Endodermal cell (in vitro differentiated cells): ENCODE data around the gene MACROH2A1. TPM values are rescaled to one million over a fixed set of nuclear protein-coding genes. Genes with fewer than 3 reads are reported as not detected.

Experiments
- DNase-seq: peaks from one replicate; pipeline ENCODE4 v3.0.0-alpha.2; 2017
- H3K27ac ChIP-seq: 2 replicates; pipeline ENCODE4 v1.5.1; 2013; ENCODE audit warnings: mild to moderate bottlenecking, low read depth, low read length, moderate library complexity
- H3K27me3 ChIP-seq: 2 replicates; pipeline ENCODE4 v1.6.1; 2013; ENCODE audit warnings: mild to moderate bottlenecking, low read length, moderate library complexity; ENCODE audit not compliant: insufficient read depth, control insufficient read depth, poor library complexity, severe bottlenecking
- H3K36me3 ChIP-seq: 2 replicates; pipeline ENCODE4 v1.7.0; 2013; ENCODE audit warnings: mild to moderate bottlenecking, low read length, moderate library complexity; ENCODE audit not compliant: control insufficient read depth, insufficient read depth
- H3K4me1 ChIP-seq: one replicate; pipeline ENCODE4 v1.7.0; 2013; ENCODE audit warnings: low read length; ENCODE audit not compliant: control insufficient read depth, insufficient read depth
- H3K4me3 ChIP-seq: 2 replicates; pipeline ENCODE4 v1.5.1; 2013; ENCODE audit warnings: mild to moderate bottlenecking, low read length, moderate library complexity
- H3K9ac ChIP-seq: 2 replicates; pipeline ENCODE4 v1.6.1; 2013; ENCODE audit warnings: mild to moderate bottlenecking, low read length, moderate library complexity; ENCODE audit not compliant: poor library complexity, severe bottlenecking; ENCODE audit errors: extremely low read depth
- H3K9me3 ChIP-seq: 2 replicates; pipeline ENCODE4 v1.6.1; 2013; ENCODE audit warnings: mild to moderate bottlenecking, low read length, moderate library complexity; ENCODE audit not compliant: control insufficient read depth
- H3K27ac Mint-ChIP-seq: 2 replicates; pipeline ENCODE4 v1.8.0; 2020; ENCODE audit warnings: mixed read lengths
- H3K27me3 Mint-ChIP-seq: 2 replicates; pipeline ENCODE4 v1.8.0; 2021; ENCODE audit warnings: mild to moderate bottlenecking, mixed read lengths; ENCODE audit not compliant: insufficient read depth
- H3K36me3 Mint-ChIP-seq: 2 replicates; pipeline ENCODE4 v1.8.0; 2020; ENCODE audit warnings: low read depth, mixed read lengths
- H3K4me1 Mint-ChIP-seq: 2 replicates; pipeline ENCODE4 v1.8.0; 2020; ENCODE audit warnings: mixed read lengths
- H3K4me3 Mint-ChIP-seq: 2 replicates; pipeline ENCODE4 v1.8.0; 2020; ENCODE audit warnings: mild to moderate bottlenecking, moderate library complexity, mixed read lengths
- H3K9me3 Mint-ChIP-seq: 2 replicates; pipeline ENCODE4 v1.8.0; 2020; ENCODE audit warnings: mild to moderate bottlenecking, mixed read lengths
- CTCF ChIP-seq: fragments of 200-600 bp; sonication (generic); conservative IDR thresholded peaks from 2 replicates; pipeline ENCODE4 v1.5.0; 2021; ENCODE audit warnings: antibody characterized with exemption, mild to moderate bottlenecking
- WGBS, 2 experiments: methylation state at CpG; one replicate each; pipeline versions ENCODE4 v1.1.5 to v1.1.7; 2013; ENCODE audit warnings: missing lambda C conversion rate in 2 of 2, mixed read lengths in 1 of 2; ENCODE audit not compliant: insufficient coverage in 1 of 2, insufficient read length in 1 of 2; 5-methylcytosine and 5-hydroxymethylcytosine counted together
- total RNA-seq, 2 donors: library from RNA; stranded (reverse); fragmentation: NEBNext Ultra II Directional in 1 of 2; extraction: Animal tissue kit (Norgen Biotek cat#: 25700) in 1 of 2; gene quantifications; 2 replicates in 1 of 2; 3 replicates in 1 of 2; pipeline ENCODE4 v1.2.1, GENCODE V29; 2021

MACROH2A1 gene
- total RNA-seq, 2 donors from 2014 or later = 256 to 288 TPM

- Histone ChIP-seq H3K4me1 (no peaks in the 10 kb centered on the region), H3K9me3 (no peaks in the 10 kb centered on the region), H3K27me3 (no peaks in the 10 kb centered on the region), H3K27ac (no peak overlapping the region), H3K36me3 (peaks cover 21% of the 10 kb centered on the region), H3K9ac (no peak overlapping the region), H3K4me3 (no peak overlapping the region)
- no peak overlapping the region for H3K4me3 Mint-ChIP-seq
- TF ChIP-seq CTCF = no peak
- H3K36me3 Mint-ChIP-seq = peaks cover 16% of the 10 kb centered on the region
- H3K27me3 Mint-ChIP-seq = peaks cover 11% of the 10 kb centered on the region
- no peak overlapping the region for H3K27ac Mint-ChIP-seq
- no peak for DNase-seq
- 88 to 92% methylated on average over 9 to 12 of the region's 12 CpGs for WGBS, 2 experiments
- no peaks in the 10 kb centered on the region for H3K9me3 Mint-ChIP-seq
- peaks cover 7% of the 10 kb centered on the region for H3K4me1 Mint-ChIP-seq
Measured at GRCh38 chr5:135327429-135328127, 71.5 kb downstream of the MACROH2A1 start.

- Mint-ChIP-seq H3K27ac (no peak overlapping the region), H3K4me3 (no peak overlapping the region), H3K9me3 (no peaks in the 10 kb centered on the region), H3K4me1 (peaks cover 7% of the 10 kb centered on the region), H3K27me3 (peaks cover 20% of the 10 kb centered on the region), H3K36me3 (peaks cover 9% of the 10 kb centered on the region)
- peaks cover 12% of the 10 kb centered on the region for H3K36me3 ChIP-seq
- peak; percentile 59 for DNase-seq
- no peak for TF ChIP-seq CTCF
- H3K27me3 ChIP-seq = no peaks in the 10 kb centered on the region
- H3K9me3 ChIP-seq = no peaks in the 10 kb centered on the region
- WGBS, 2 experiments = 91 to 93% methylated on average over 40 to 48 of the region's 48 CpGs
- H3K9ac ChIP-seq = no peak overlapping the region
- H3K27ac ChIP-seq = no peak overlapping the region
- no peak overlapping the region for H3K4me3 ChIP-seq
- no peaks in the 10 kb centered on the region for H3K4me1 ChIP-seq
Measured at GRCh38 chr5:135326296-135327254, 72.5 kb downstream of the MACROH2A1 start.

- no peak overlapping the region for H3K27ac Mint-ChIP-seq
- H3K4me3 Mint-ChIP-seq = no peak overlapping the region
- no peak for DNase-seq
- no peak overlapping the region for H3K4me3 ChIP-seq
- H3K36me3 Mint-ChIP-seq = peaks cover 2% of the 10 kb centered on the region
- H3K27ac ChIP-seq = no peak overlapping the region
- peaks cover 3% of the 10 kb centered on the region for H3K4me1 Mint-ChIP-seq
- no peaks in the 10 kb centered on the region for H3K36me3 ChIP-seq
- TF ChIP-seq CTCF = no peak
- no peaks in the 10 kb centered on the region for H3K9me3 Mint-ChIP-seq
- H3K27me3 Mint-ChIP-seq = peaks cover 27% of the 10 kb centered on the region
- H3K9me3 ChIP-seq = no peaks in the 10 kb centered on the region
- no peak overlapping the region for H3K9ac ChIP-seq
- no peaks in the 10 kb centered on the region for H3K27me3 ChIP-seq
- H3K4me1 ChIP-seq = no peaks in the 10 kb centered on the region
- WGBS, 2 experiments = 94 to 95% methylated on average over 11 to 17 of the region's 17 CpGs
Measured at GRCh38 chr5:135324897-135325650, 74.0 kb downstream of the MACROH2A1 start.
